ENCODE data around the gene GAK. TPM values are rescaled to one million over a fixed set of nuclear protein-coding genes. Genes with fewer than 3 reads are reported as not detected.

GAK gene
- total RNA-seq, 8 experiments from 2014 or later = 26.1 to 94.0 (median 44.6) TPM

- in situ Hi-C loops (cut with MboI; ENCODE audit: low pct_unique_long_range_greater_than_20kb in 2 of 9, low sequenced_read_pairs in 9 of 9, unreplicated experiment in 9 of 9) = no loop called here
- no peak for ATAC-seq (replicated peaks in 6 of 8)
- no peak overlapping the region for H3K4me3 ChIP-seq
- no peak overlapping the region for H3K27ac ChIP-seq
- H3K4me1 ChIP-seq (replicated peaks in 1 of 2) = no peaks in the 10 kb centered on the region
- WGBS, 10 experiments = 95 to 100% (median 97%) methylated on average over 13 to 20 of the region's 23 CpGs; no CpG with 5 or more reads in 7 of the 10 experiments
Observed at GRCh38 chr4:888029-888428, 44.1 kb downstream of the GAK start.

- Histone ChIP-seq H3K4me1 (replicated peaks in 1 of 2) (no peaks in the 10 kb centered on the region), H3K4me3 (no peak overlapping the region), H3K27ac (no peak overlapping the region)
- ATAC-seq (replicated peaks in 6 of 8) = no peak
- WGBS, 10 experiments = 95 to 100% (median 97%) methylated on average over 4 to 46 of the region's 63 CpGs
- in situ Hi-C loops (cut with MboI; ENCODE audit: low pct_unique_long_range_greater_than_20kb in 2 of 9, low sequenced_read_pairs in 9 of 9, unreplicated experiment in 9 of 9) = no loop called here
Observed at GRCh38 chr4:887034-887763, 44.9 kb downstream of the GAK start.

- ATAC-seq (replicated peaks in 6 of 8) = no peak
- WGBS, 10 experiments = 60 to 100% (median 88%) methylated on average over 1 to 7 of the region's 9 CpGs; no CpG with 5 or more reads in 5 of the 10 experiments
- in situ Hi-C loops (cut with MboI; ENCODE audit: low pct_unique_long_range_greater_than_20kb in 2 of 9, low sequenced_read_pairs in 9 of 9, unreplicated experiment in 9 of 9) = no loop called here
- no peaks in the 10 kb centered on the region for H3K4me1 ChIP-seq (replicated peaks in 1 of 2)
- H3K4me3 ChIP-seq = no peak overlapping the region
- no peak overlapping the region for H3K27ac ChIP-seq
Observed at GRCh38 chr4:886244-886643, 45.9 kb downstream of the GAK start.

- Histone ChIP-seq H3K4me3 (no peak overlapping the region), H3K27ac (no peak overlapping the region), H3K4me1 (replicated peaks in 1 of 2) (no peaks in the 10 kb centered on the region)
- in situ Hi-C loops (cut with MboI; ENCODE audit: low pct_unique_long_range_greater_than_20kb in 2 of 9, low sequenced_read_pairs in 9 of 9, unreplicated experiment in 9 of 9) = no loop called here
- WGBS, 10 experiments = 80 to 100% (median 93%) methylated on average over 1 to 4 of the region's 10 CpGs; no CpG with 5 or more reads in 5 of the 10 experiments
- no peak for ATAC-seq (replicated peaks in 6 of 8)
Observed at GRCh38 chr4:885353-885752, 46.8 kb downstream of the GAK start.

GRCh38 chr4:884896-885295, 47.2 kb downstream of the GAK start:
- 78 to 100% (median 89%) methylated on average over 5 to 20 of the region's 24 CpGs; no CpG with 5 or more reads in 3 of the 10 experiments for WGBS, 10 experiments
- ATAC-seq (replicated peaks in 6 of 8) = no peak
- Histone ChIP-seq H3K4me3 (no peak overlapping the region), H3K4me1 (replicated peaks in 1 of 2) (no peaks in the 10 kb centered on the region), H3K27ac (no peak overlapping the region)
- in situ Hi-C loops (cut with MboI; ENCODE audit: low pct_unique_long_range_greater_than_20kb in 2 of 9, low sequenced_read_pairs in 9 of 9, unreplicated experiment in 9 of 9) = no loop called here

GRCh38 chr4:884259-884658, 47.9 kb downstream of the GAK start:
- Histone ChIP-seq H3K4me3 (no peak overlapping the region), H3K27ac (no peak overlapping the region), H3K4me1 (replicated peaks in 1 of 2) (no peaks in the 10 kb centered on the region)
- 60 to 100% (median 83%) methylated on average over 1 to 4 of the region's 15 CpGs; no CpG with 5 or more reads in 6 of the 10 experiments for WGBS, 10 experiments
- no peak for ATAC-seq (replicated peaks in 6 of 8)
- in situ Hi-C loops (cut with MboI; ENCODE audit: low pct_unique_long_range_greater_than_20kb in 2 of 9, low sequenced_read_pairs in 9 of 9, unreplicated experiment in 9 of 9) = no loop called here

- no peaks in the 10 kb centered on the region for H3K4me1 ChIP-seq (replicated peaks in 1 of 2)
- no peak for ATAC-seq (replicated peaks in 6 of 8)
- WGBS, 10 experiments = 71 to 100% (median 90%) methylated on average over 1 to 4 of the region's 26 CpGs; no CpG with 5 or more reads in 5 of the 10 experiments
- H3K27ac ChIP-seq = no peak overlapping the region
- H3K4me3 ChIP-seq = no peak overlapping the region
- in situ Hi-C loops (cut with MboI; ENCODE audit: low pct_unique_long_range_greater_than_20kb in 2 of 9, low sequenced_read_pairs in 9 of 9, unreplicated experiment in 9 of 9) = no loop called here
Observed at GRCh38 chr4:883377-884095, 48.6 kb downstream of the GAK start.

GRCh38 chr4:882646-883045, 49.5 kb downstream of the GAK start:
- Histone ChIP-seq H3K4me3 (no peak overlapping the region), H3K27ac (no peak overlapping the region), H3K4me1 (replicated peaks in 1 of 2) (no peaks in the 10 kb centered on the region)
- no peak for ATAC-seq (replicated peaks in 6 of 8)
- WGBS, 10 experiments = 100% methylated on average over 3 to 5 of the region's 22 CpGs; no CpG with 5 or more reads in 8 of the 10 experiments
- in situ Hi-C loops (cut with MboI; ENCODE audit: low pct_unique_long_range_greater_than_20kb in 2 of 9, low sequenced_read_pairs in 9 of 9, unreplicated experiment in 9 of 9) = no loop called here

- H3K4me1 ChIP-seq (replicated peaks in 1 of 2) = no peaks in the 10 kb centered on the region
- WGBS, 10 experiments = 90 to 96% (median 91%) methylated on average over 4 to 14 of the region's 34 CpGs; no CpG with 5 or more reads in 7 of the 10 experiments
- in situ Hi-C loops (cut with MboI; ENCODE audit: low pct_unique_long_range_greater_than_20kb in 2 of 9, low sequenced_read_pairs in 9 of 9, unreplicated experiment in 9 of 9) = no loop called here
- no peak for ATAC-seq (replicated peaks in 6 of 8)
- H3K4me3 ChIP-seq = no peak overlapping the region
- no peak overlapping the region for H3K27ac ChIP-seq
Observed at GRCh38 chr4:881709-882108, 50.4 kb downstream of the GAK start.

GRCh38 chr4:880684-881405, 51.3 kb downstream of the GAK start:
- no peak for ATAC-seq (replicated peaks in 6 of 8)
- Histone ChIP-seq H3K4me3 (no peak overlapping the region), H3K27ac (no peak overlapping the region), H3K4me1 (replicated peaks in 1 of 2) (no peaks in the 10 kb centered on the region)
- in situ Hi-C loops (cut with MboI; ENCODE audit: low pct_unique_long_range_greater_than_20kb in 2 of 9, low sequenced_read_pairs in 9 of 9, unreplicated experiment in 9 of 9) = no loop called here
- WGBS, 10 experiments = 83 to 100% (median 89%) methylated on average over 1 to 5 of the region's 17 CpGs; no CpG with 5 or more reads in 6 of the 10 experiments

GRCh38 chr4:879729-880077, 52.4 kb downstream of the GAK start:
- Histone ChIP-seq H3K4me1 (replicated peaks in 1 of 2) (no peaks in the 10 kb centered on the region), H3K27ac (no peak overlapping the region), H3K4me3 (no peak overlapping the region)
- peak in 2 of 8 experiments; percentile 2 to 11 for ATAC-seq (replicated peaks in 6 of 8)
- in situ Hi-C loops (cut with MboI; ENCODE audit: low pct_unique_long_range_greater_than_20kb in 2 of 9, low sequenced_read_pairs in 9 of 9, unreplicated experiment in 9 of 9) = no loop called here
- WGBS, 10 experiments = 91 to 100% (median 100%) methylated on average over 1 to 8 of the region's 12 CpGs; no CpG with 5 or more reads in 5 of the 10 experiments

GRCh38 chr4:878796-879728, 53.1 kb downstream of the GAK start:
- in situ Hi-C loops (cut with MboI; ENCODE audit: low pct_unique_long_range_greater_than_20kb in 2 of 9, low sequenced_read_pairs in 9 of 9, unreplicated experiment in 9 of 9) = no loop called here
- H3K4me3 ChIP-seq = no peak overlapping the region
- H3K27ac ChIP-seq = no peak overlapping the region
- no peaks in the 10 kb centered on the region for H3K4me1 ChIP-seq (replicated peaks in 1 of 2)
- 0 to 100% (median 93%) methylated on average over 1 to 20 of the region's 23 CpGs for WGBS, 10 experiments
- no peak for ATAC-seq (replicated peaks in 6 of 8)
